Hepatocyte (in vitro differentiated cells): Measurements from ENCODE around the gene PTPRE.

Experiments used
- CTCF ChIP-seq: fragments of 200-600 bp; sonication (generic); IDR thresholded peaks from 2 replicates; pipeline ENCODE4 v1.5.1; 2016; ENCODE audit warnings: antibody characterized with exemption, mild to moderate bottlenecking; ENCODE audit not compliant: poor library complexity
- EZH2 ChIP-seq: fragments of 200-600 bp; sonication (generic); IDR thresholded peaks from 2 replicates; pipeline ENCODE4 v1.6.1; 2016; ENCODE audit warnings: antibody characterized with exemption, mild to moderate bottlenecking, borderline replicate concordance

- TF ChIP-seq CTCF (no peak), EZH2 (no peak)
Observed at GRCh38 chr10:128047351-128047750, 140.4 kb downstream of the PTPRE start.
